Keratinocyte (primary cell): ENCODE measurements around the gene ANKRD34A. TPM values are rescaled to one million over a fixed set of nuclear protein-coding genes. Genes with fewer than 3 reads are reported as not detected.
A peak's percentile ranks its signal among the peaks of the same experiment; 100 is the strongest.

ENCODE experiments used
- DNase-seq: peaks from one replicate; pipeline ENCODE4 v3.0.0-alpha.2; 2011; ENCODE audit warnings: low read depth, missing footprints, low spot score
- FAIRE-seq: peaks from 2 replicates; lab custom pipeline; 2011; peaks lifted over from hg19 to GRCh38; lab: Jason Lieb, UNC
- H2AFZ ChIP-seq: 2 replicates; pipeline ENCODE4 v1.6.0; 2012; ENCODE audit warnings: low read length, control low read depth, inconsistent platforms; ENCODE audit not compliant: control insufficient read depth
- H3K27ac ChIP-seq: 2 replicates; pipeline ENCODE4 v1.5.1; 2011; ENCODE audit warnings: low read length; ENCODE audit not compliant: control insufficient read depth, insufficient read depth
- H3K27me3 ChIP-seq: 3 replicates; pipeline ENCODE4 v1.6.0; 2011; ENCODE audit warnings: low read length; ENCODE audit not compliant: control insufficient read depth, insufficient read depth; ENCODE audit errors: extremely low read depth
- H3K36me3 ChIP-seq, 2 experiments: 2 replicates in 1 of 2; 3 replicates in 1 of 2; pipeline ENCODE4 v1.5.1; 2011; ENCODE audit warnings: low read length in 2 of 2, mild to moderate bottlenecking in 1 of 2; ENCODE audit not compliant: control insufficient read depth in 2 of 2, insufficient read depth in 2 of 2; ENCODE audit errors: extremely low read depth in 1 of 2
- H3K4me1 ChIP-seq: 3 replicates; pipeline ENCODE4 v1.5.1; 2011; ENCODE audit warnings: low read length; ENCODE audit not compliant: control insufficient read depth, insufficient read depth; ENCODE audit errors: extremely low read depth
- H3K4me2 ChIP-seq: 3 replicates; pipeline ENCODE4 v1.6.0; 2011; ENCODE audit warnings: low read depth, low read length; ENCODE audit not compliant: control insufficient read depth, insufficient read depth; ENCODE audit errors: extremely low read depth
- H3K4me3 ChIP-seq, 3 experiments: fragments of 200-600 bp in 1 of 3; sonication (generic) in 1 of 3; 2 replicates in 2 of 3; 3 replicates in 1 of 3; pipeline ENCODE4 v1.5.1; 2011 to 2016; ENCODE audit warnings: low read length in 3 of 3, mild to moderate bottlenecking in 3 of 3, control low read depth in 2 of 3, inconsistent platforms in 1 of 3, low read depth in 1 of 3, mixed read lengths in 1 of 3, mixed run types in 1 of 3, moderate library complexity in 1 of 3; ENCODE audit not compliant: control insufficient read depth in 2 of 3, insufficient read depth in 2 of 3; ENCODE audit errors: extremely low read depth in 1 of 3
- H3K79me2 ChIP-seq: 2 replicates; pipeline ENCODE4 v1.6.0; 2012; ENCODE audit warnings: low read length; ENCODE audit not compliant: control insufficient read depth, insufficient read depth
- H3K9ac ChIP-seq: 3 replicates; pipeline ENCODE4 v1.6.0; 2011; ENCODE audit warnings: low read length; ENCODE audit not compliant: control insufficient read depth, insufficient read depth; ENCODE audit errors: extremely low read depth
- H3K9me1 ChIP-seq: 3 replicates; pipeline ENCODE4 v1.6.0; 2011; ENCODE audit warnings: low read length; ENCODE audit not compliant: control insufficient read depth, insufficient read depth; ENCODE audit errors: extremely low read depth
- H3K9me3 ChIP-seq: 2 replicates; pipeline ENCODE4 v1.5.1; 2012; ENCODE audit warnings: low read depth, low read length; ENCODE audit not compliant: control insufficient read depth
- H4K20me1 ChIP-seq: 3 replicates; pipeline ENCODE4 v1.6.0; 2011; ENCODE audit warnings: low read length; ENCODE audit not compliant: control insufficient read depth, insufficient read depth; ENCODE audit errors: extremely low read depth
- CTCF ChIP-seq, 3 experiments: IDR thresholded peaks in 1 of 3; conservative IDR thresholded peaks in 1 of 3; optimal IDR thresholded peaks in 1 of 3; 2 replicates in 2 of 3; 3 replicates in 1 of 3; pipeline versions ENCODE3 to v1.5.1; 2011; ENCODE audit warnings: low read length in 3 of 3, mild to moderate bottlenecking in 3 of 3, moderate library complexity in 2 of 3, control low read depth in 1 of 3, inconsistent platforms in 1 of 3; ENCODE audit not compliant: insufficient read depth in 2 of 3; ENCODE audit errors: extremely low read depth in 1 of 3
- EZH2 ChIP-seq: IDR thresholded peaks from one replicate; pipeline ENCODE4 v1.6.1; 2012; ENCODE audit warnings: inconsistent platforms, mild to moderate bottlenecking, low read length, moderate library complexity
- dilution Hi-C: fragments of 300-500 bp; cut with MboI; formaldehyde crosslinking; loops from one replicate; pipeline ENCODE4 v1.7.0; 2020; ENCODE audit warnings: low sequenced_read_pairs; ENCODE audit not compliant: extremely low pct_ligation_motif_present
- polyA plus RNA-seq, 5 experiments: library from polyadenylated mRNA; depleted of rRNA in 3 of 5; stranded (reverse) in 3 of 5; stranded (forward) in 1 of 5; unstranded in 1 of 5; fragments of >200 nt; gene quantifications; 1 replicate in 1 of 5; 2 replicates in 3 of 5; 3 replicates in 1 of 5; pipeline versions ENCODE4 v1.2.1 to v1.2.3, GENCODE V29; 2011 to 2012; ENCODE audit warnings: missing spikeins in 2 of 5, low read depth in 1 of 5, low replicate concordance in 1 of 5

Gene ANKRD34A
- polyA plus RNA-seq, 1 donor (not counting 4 experiments of a cell fraction or from before 2014, with no cell fraction given): 0.83 TPM

GRCh38 chr1:145957443-145958319 lies 6.7 kb downstream of the ANKRD34A start, which contains the start of gene LIX1L:
TSS of gene LIX1L (minus strand) at chr1:145958017. CDS start at chr1:145957927, 90 bp downstream.
- no peaks in the 10 kb centered on the region for H4K20me1 ChIP-seq
- DNase-seq: peak; percentile 72
- no peak for TF ChIP-seq CTCF (optimal IDR thresholded peaks at IDR 0.05 in 1 of 3, IDR thresholded peaks at IDR 0.05 in 1 of 3, conservative IDR thresholded peaks at IDR 0.05 in 1 of 3; ENCODE audit: extremely low read depth in 1 of 3, insufficient read depth in 2 of 3, low read length in 3 of 3)
- H3K9me3 ChIP-seq: no peaks in the 10 kb centered on the region
- H3K27me3 ChIP-seq: peaks cover 2% of the 10 kb centered on the region
- peaks cover 39% of the 10 kb centered on the region for H3K4me1 ChIP-seq
- H3K36me3 ChIP-seq: no peaks in the 10 kb centered on the region
- H3K4me2 ChIP-seq: peak within 1 kb of the TSS; percentile 98
- H2AFZ ChIP-seq: peak within 1 kb of the TSS; percentile 88
- H3K79me2 ChIP-seq: peaks cover 12% of the 10 kb centered on the region
- peak within 1 kb of the TSS; percentile 45 for H3K27ac ChIP-seq
- peak within 1 kb of the TSS; percentile 80 for H3K9ac ChIP-seq
- dilution Hi-C loops: no loop called here
- no peaks in the 10 kb centered on the region for H3K9me1 ChIP-seq
- FAIRE-seq: peak; percentile 17
- H3K4me3 ChIP-seq: peak within 1 kb of the TSS; percentile 66 to 82 (median 74)

DNA sequence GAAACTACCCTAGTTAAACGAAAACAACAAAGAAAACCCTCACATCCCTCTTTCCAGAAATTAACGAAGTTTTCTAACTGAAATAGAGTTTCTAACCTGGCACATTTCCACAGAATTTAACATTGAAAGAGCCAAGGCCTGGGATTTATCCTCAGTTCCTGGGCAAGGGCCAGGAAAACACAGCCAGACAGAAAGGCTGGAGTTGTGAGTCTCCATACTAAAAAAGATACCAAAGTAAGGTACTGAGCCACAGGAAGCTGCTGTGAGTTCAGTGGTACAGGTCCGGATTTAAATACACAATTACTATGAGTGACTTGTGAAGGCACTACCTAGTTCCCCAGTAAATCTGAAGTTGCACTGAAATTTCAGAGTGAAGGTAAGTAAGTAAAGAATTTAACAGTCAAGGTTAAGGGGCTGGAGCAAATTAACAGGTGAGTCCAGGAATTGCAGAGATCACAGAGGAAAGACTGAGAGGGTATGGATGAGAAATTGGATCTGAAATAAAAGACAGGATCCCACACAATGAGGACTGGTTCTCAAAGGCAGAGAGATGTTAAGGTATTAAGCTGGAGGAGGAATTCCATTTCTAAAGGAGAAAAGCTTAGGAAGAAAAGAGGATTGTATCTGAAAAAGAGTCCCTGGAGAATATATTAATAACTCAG lies 7.5 kb downstream of the ANKRD34A start:
- dilution Hi-C loops: no loop called here
- TF ChIP-seq CTCF (optimal IDR thresholded peaks at IDR 0.05 in 1 of 3, IDR thresholded peaks at IDR 0.05 in 1 of 3, conservative IDR thresholded peaks at IDR 0.05 in 1 of 3; ENCODE audit: extremely low read depth in 1 of 3, insufficient read depth in 2 of 3, low read length in 3 of 3) (no peak), EZH2 (no peak)
- Histone ChIP-seq H3K4me1 (peaks cover 34% of the 10 kb centered on the region), H3K9me1 (no peaks in the 10 kb centered on the region), H4K20me1 (no peaks in the 10 kb centered on the region), H3K79me2 (peaks cover 12% of the 10 kb centered on the region), H3K9me3 (no peaks in the 10 kb centered on the region), H3K36me3 (no peaks in the 10 kb centered on the region), H3K27me3 (peaks cover 2% of the 10 kb centered on the region), H3K9ac (peak overlapping the region; percentile 80), H2AFZ (peak overlapping the region; percentile 88), H3K27ac (peak overlapping the region; percentile 45), H3K4me3 (peak overlapping the region; percentile 66 to 82 (median 74)), H3K4me2 (peak overlapping the region; percentile 98)
- DNase-seq (no peak), FAIRE-seq (no peak)
